GM13977 (cell line): ENCODE data around the gene NEBL.

Experiments
- DNase-seq: peaks from one replicate; pipeline ENCODE4 v3.0.0; 2012; ENCODE audit warnings: low spot score
- CTCF ChIP-seq: IDR thresholded peaks from 2 replicates; pipeline ENCODE4 v1.5.1; 2012; ENCODE audit warnings: mild to moderate bottlenecking, control low read depth; ENCODE audit not compliant: insufficient read depth; ENCODE audit errors: extremely low read depth, missing control alignments
- in situ Hi-C: fragments of 300-500 bp; cut with MboI; formaldehyde crosslinking; loops from one replicate; pipeline ENCODE4 v1.12.0; 2022; ENCODE audit warnings: low sequenced_read_pairs, low pct_unique_long_range_greater_than_20kb, mixed read lengths, inconsistent platforms; ENCODE audit not compliant: unreplicated experiment

NEBL gene

DNA sequence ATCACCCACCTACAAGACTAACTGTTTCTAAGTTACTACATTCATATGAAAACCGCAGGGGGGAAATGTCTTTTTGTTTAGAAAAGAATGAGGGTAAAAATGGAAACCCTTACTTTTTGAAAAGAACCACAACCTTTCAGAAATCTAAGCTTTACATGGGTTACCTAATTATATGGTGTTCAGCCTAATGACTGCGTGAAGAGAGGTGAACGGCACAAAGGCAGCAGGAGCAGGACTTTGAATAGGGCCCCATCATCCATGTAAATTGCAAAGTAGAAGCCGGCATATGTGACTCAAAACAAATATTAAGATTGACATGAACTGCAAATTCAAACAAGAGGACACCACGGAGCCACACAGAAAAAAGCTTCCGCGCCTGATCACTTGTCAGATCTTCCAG is 25.1 kb downstream of the NEBL start:
- no peak for TF ChIP-seq CTCF
- in situ Hi-C loops: loop anchor here (25.0 kb wide), 1 partner anchor 390 kb away; no protein-coding TSS in a partner anchor
- DNase-seq: no peak

DNA sequence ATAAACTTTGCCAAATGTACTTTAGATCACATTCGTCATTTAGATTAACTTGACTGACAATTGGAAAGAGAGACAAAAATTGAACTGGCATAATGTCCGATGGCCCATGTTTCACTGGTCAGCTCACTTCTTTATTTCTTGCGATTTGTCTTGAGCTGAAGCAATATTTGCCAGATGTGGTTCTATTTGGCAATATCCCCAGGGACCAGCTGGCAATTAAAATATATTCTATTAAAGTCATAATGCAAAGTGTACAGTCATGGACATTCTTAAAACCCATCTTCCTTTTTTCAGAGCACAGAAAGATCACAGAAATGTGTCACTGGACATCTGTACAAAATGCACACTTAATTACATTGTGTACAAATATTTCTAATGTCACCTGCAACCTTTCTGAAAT is 26.3 kb downstream of the NEBL start:
- in situ Hi-C loops: loop anchor here (25.0 kb wide), 1 partner anchor 391 kb away; no protein-coding TSS in a partner anchor
- TF ChIP-seq CTCF: no peak
- DNase-seq: no peak

- TF ChIP-seq CTCF: no peak
- in situ Hi-C loops: loop anchor here (25.0 kb wide), 1 partner anchor 399 kb away; no protein-coding TSS in a partner anchor
- DNase-seq: no peak
Observed at GRCh38 chr10:20863008-20863407, 34.1 kb downstream of the NEBL start.

- DNase-seq: no peak
- in situ Hi-C loops: loop anchor here (25.0 kb wide), 1 partner anchor 404 kb away; no protein-coding TSS in a partner anchor
- peak; percentile 49 for TF ChIP-seq CTCF
Observed at GRCh38 chr10:20858292-20859124, 38.6 kb downstream of the NEBL start.

GRCh38 chr10:20856484-20856883 is 40.6 kb downstream of the NEBL start:
- no peak for DNase-seq
- in situ Hi-C loops: loop anchor here (25.0 kb wide), 1 partner anchor 406 kb away; no protein-coding TSS in a partner anchor
- no peak for TF ChIP-seq CTCF

DNA sequence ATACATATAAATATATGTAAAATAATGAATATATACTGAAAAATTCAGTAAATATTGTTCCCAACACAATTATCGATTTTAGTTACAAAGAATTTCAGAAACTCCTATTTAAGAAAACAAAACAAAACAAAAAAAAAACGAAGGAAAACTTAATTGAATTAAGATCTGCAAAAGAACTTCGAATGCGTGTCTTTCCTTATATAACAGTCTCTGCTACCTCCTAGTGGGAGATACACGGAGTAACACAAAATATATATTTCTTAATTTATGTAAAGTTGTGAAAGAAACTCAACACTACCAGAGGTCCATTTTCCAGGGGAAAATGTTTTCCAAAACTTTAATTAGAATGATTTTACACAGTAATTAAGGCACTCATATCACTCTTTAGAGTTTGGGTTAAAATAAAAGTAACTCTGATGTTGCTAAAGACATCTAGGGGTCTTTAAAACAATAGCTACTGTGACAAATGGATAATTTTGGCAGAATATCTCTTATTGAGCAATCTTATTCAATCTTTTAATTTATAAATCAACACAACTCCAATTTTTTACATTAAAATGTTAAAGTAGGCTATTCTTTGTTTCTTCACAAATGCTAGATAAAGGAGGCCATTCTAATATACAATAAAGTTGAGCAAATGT is 41.6 kb downstream of the NEBL start:
- DNase-seq: no peak
- in situ Hi-C loops: loop anchor here (25.0 kb wide), 1 partner anchor 407 kb away; no protein-coding TSS in a partner anchor

More for the DNA sequence above, 41.6 kb downstream of the NEBL start:
- TF ChIP-seq CTCF: peak; percentile 36
